GM19455 (cell line): ENCODE results near the gene GNG11.

ENCODE experiments used
- ATAC-seq: cut with Tn5 transposase; IDR thresholded peaks from one replicate; pipeline ENCODE4 v1.9.1; 2021; ENCODE audit not compliant: unreplicated experiment

GNG11 gene

GRCh38 chr7:93921607-93922566 lies at the start of gene GNG11:
Gene GNG11, plus strand, starts transcription at chr7:93921735. Its CDS starts 403 bp downstream, at chr7:93922138.
- peak; percentile 85 for ATAC-seq

DNA sequence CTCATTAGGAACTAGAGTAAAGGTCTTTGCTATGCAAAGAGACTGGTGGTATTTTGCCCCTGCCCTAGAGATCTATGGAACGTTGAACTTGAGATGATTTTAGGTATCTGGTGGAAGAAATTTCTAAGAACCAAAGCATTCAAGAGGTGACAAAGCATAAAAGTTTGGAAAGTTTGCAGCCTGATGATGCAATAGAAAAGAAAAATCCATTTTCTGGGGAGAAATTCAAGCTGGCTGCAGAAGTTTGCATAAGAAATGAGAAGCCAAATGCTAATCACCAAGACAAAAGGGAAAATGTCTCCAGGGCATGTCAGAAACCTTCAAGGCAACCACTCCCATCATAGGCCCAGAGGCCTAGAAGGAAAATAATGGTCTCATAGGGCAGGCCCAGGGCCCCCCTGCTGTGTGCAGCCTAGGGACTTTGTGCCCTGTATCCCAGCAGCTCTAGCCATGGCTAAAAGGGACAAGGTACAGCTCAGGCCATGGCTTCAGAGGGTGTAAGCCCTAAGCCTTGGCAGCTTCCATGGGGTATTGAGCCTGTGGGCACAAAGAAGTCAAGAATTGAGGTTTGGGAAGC lies 47.4 kb upstream of the GNG11 start:
- no peak for ATAC-seq

DNA sequence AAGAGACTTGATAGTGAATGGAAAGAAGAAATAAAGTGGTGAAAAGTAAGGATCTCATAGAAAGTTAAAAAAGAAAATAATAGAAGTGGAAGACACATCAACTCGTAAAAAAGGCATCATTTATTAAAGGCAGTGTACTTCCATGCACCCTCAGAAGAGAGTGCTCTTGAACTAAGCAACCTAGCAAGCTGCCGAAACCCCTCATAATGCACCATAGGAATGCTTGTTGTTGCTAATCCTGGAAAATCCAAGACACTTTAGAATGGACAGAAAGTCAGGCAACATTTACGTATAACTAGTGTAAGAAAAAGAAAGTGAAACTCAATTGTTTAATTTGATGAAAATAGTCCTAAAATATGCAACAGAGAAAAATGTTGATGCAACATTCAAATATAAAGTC lies 43.8 kb upstream of the GNG11 start:
- no peak for ATAC-seq

DNA sequence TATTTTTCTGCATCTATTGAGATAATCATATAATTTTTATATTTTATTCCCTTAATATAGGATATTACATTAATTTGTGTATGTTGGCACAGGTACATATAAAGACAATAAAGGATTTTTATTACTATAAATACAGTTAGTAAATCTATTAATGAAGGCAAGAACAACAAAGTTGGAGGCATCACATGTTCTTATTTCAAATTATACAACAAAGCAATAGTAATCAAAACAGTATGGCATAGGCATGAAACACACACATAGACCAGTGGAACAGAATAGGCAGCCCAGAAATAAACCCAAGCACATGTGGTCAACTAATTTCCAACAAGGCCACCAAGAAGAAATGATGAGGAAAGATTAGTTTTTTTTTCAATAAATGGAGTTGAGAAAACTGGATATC lies 42.2 kb upstream of the GNG11 start:
- ATAC-seq: no peak

- ATAC-seq: no peak
Observed at GRCh38 chr7:93882468-93882867, 39.1 kb upstream of the GNG11 start.

GRCh38 chr7:93883078-93883916 lies 38.2 kb upstream of the GNG11 start:
- no peak for ATAC-seq

DNA sequence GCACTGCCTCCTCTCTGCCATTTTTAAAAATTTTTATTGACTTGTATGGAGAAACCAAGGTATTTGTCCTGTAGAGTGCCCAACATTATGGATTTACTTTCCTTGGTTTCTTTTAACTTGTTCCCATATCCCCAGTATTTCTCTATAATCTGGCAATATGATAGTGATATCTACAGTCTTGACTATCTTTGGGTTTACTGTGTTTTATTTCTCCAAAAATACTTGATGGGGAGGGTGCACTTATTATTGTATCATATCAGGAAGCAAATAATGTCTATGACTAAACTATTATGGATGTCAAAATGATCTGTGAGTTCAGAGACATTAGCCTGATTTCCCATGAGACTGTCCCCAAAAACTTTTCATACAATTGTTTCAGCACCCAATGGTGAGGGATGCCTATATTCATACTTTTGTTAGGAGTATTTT lies 37.6 kb upstream of the GNG11 start:
- no peak for ATAC-seq

DNA sequence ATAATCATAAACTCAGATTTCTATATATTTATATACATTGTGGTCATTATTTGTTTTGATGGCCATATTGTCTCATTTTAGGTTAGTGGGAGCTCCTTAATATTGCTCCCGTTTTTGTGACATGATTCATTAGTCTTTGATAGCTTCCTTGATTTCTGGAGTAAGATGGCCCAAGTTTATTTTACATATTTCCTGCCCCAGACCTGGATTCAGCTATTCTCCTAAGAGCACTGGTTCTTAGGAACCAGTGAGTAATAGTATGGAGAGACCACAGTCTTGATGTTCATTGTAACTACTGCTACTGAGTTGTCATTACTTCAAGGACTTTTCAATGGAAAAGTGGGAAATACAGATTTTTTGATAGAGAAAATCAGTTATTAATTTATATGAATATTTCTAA lies 37.0 kb upstream of the GNG11 start:
- no peak for ATAC-seq

DNA sequence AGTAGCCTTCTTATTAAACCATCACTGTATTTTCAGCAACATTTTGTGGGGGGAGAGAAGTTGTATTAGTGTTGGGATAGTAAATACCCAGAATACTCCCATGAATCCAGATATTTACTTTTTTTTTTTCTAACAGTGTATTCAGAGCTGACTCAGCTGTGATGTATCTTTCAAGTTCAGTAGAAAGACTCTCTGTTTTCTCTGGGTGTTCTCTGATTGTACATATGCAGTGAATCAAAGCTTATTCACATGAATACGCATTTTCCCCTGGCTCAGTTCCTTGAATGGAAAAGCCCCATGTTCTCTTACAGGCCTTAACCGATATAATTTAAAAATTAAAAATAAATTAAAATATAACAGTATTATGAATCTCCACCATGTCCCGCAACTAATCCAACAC lies 32.3 kb upstream of the GNG11 start:
- ATAC-seq: no peak

GRCh38 chr7:93890041-93890463 lies 31.5 kb upstream of the GNG11 start:
- ATAC-seq: peak; percentile 47

DNA sequence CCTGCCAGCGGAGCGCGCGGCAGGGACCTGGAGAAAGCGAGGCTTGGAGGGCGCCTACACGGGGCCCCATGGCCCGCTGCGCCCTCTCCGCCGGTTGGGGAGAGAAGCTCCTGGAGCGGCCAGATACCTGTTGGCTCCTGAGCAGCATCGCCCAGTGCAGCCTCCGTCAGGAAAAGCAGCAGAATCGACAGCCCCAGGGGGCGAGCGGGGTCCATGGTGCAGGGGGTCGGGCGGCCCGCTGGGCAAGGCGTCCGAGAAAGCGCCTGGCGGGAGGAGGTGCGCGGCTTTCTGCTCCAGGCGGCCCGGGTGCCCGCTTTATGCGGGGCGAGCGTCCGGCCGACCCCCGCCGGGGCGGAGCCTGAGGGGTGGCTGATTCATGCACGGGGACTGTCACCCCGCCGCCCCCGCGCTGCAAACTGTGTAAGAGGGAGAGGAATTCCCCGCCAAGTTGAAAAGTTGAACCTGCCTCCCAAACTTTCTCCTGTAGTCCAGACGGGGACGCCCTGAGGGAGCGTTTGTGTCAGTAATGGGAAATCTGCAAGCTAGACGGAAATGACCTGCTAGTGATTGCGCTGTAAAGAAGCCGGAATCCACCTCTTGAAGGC lies 31.0 kb upstream of the GNG11 start, which contains the start of gene TFPI2:
TSS of gene TFPI2 (minus strand) at position 290 of the 605 bp plus-strand sequence. CDS start at position 215, 75 bp downstream.
- ATAC-seq: peak; percentile 57

DNA sequence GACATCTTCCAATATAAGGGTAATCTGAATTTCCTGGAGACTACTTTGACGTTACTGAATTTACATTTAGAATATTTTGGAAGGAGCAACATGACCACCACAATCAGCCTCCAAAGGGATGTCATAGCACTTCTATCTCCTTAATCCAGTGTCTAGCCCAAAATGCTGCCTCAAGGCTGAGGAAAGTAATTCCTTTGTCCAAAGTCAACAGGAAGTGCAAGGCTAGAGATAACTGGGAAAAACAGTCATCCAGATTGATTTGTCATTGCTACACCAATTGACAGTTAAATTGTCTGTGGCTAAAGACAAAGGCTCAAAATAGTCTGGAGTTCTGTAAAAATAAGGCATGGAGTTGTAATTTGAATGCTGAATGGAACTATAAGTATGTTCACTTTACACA lies 27.1 kb upstream of the GNG11 start:
- no peak for ATAC-seq

DNA sequence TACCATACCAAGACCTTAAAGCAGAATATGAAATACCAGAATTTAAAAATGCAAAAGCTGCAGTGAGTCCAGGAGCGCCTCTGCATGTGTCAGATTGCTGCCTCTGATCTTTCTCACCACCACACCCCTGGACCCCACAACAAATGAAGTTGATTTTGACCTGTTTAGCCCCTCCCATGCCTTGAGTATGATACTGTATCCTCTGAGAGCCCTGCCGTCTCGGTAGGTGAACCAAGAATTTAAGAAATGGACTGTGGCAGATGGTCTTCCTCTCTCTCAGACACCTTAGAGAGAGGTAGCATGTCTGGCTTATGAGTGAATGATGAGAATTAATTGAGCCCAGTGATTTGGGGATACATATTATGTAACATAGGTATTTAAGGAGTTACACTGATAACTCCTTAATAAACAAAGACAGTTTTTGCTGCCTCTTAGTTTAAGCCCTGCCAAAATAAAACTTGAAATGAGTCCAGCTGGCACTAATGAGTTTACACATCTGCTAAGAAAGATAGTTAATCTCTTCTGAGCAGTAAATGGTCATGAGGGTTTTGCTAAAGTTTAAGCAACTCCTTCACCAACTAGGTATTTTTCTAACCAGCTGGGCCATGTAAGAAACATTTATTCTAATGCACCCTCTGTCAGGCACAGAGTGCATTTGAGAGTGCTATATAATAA lies 26.4 kb upstream of the GNG11 start:
- no peak for ATAC-seq

GRCh38 chr7:93895859-93896600 lies 25.5 kb upstream of the GNG11 start:
- no peak for ATAC-seq

GRCh38 chr7:93897680-93898079 lies 23.9 kb upstream of the GNG11 start:
- ATAC-seq: no peak

DNA sequence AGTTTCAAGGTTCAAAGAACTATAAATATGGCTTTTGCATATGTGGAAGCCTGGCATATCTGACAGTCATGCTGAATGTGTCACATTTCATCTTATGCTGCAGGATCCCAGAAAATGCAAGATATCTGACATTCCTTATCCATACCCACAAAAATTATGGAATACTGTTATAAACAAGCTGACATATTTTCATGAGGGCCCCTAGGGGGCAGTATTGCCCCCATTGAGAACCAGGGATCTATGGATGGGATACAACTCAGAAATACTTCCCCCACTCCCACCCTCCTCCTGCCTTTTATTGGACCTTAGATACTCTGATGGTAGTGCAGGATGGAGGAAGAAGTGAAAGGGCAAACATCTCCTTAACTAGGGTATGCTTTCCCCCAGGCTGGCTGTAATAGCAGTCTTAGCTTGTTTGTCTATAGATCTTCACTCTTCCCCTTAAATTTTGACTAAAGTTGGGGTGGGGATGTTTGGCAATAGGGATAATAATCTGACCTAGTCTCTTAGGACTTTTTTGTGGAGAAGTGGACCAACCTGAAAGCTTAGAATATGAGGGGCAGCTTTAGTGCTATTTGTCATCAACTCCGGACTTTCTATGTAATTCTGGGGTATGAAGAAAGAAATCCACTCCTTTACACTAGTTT lies 18.6 kb upstream of the GNG11 start:
- no peak for ATAC-seq

GRCh38 chr7:93906267-93906666 lies 15.3 kb upstream of the GNG11 start, which contains the start of gene GNGT1:
Gene GNGT1, plus strand, starts transcription at chr7:93906567. Its CDS starts 180 bp downstream, at chr7:93906747.
- ATAC-seq: no peak

GRCh38 chr7:93910076-93910994 lies 11.2 kb upstream of the GNG11 start:
- ATAC-seq: no peak
